Caco-2 (cell line): ENCODE results near the gene ITGB6. TPM values are rescaled to one million over a fixed set of nuclear protein-coding genes. Genes with fewer than 3 reads are reported as not detected.

Source experiments
- BruUV-seq: library from RNA; stranded (reverse); fragments of 400-500 nt; replicated peaks from 2 replicates; lab custom pipeline; 2021; lab: Mats Ljungman, UMichigan
- CTCF ChIA-PET: fragments of 300-600 bp; sonication (Branson Sonifier 250); formaldehyde crosslinking; loops from one replicate; lab custom pipeline; 2022; ENCODE audit warnings: antibody characterized with exemption; lab: Charles Lee
- POLR2A ChIA-PET: fragments of 300-600 bp; sonication (Branson Sonifier 250); formaldehyde crosslinking; loops from one replicate; lab custom pipeline; 2022; ENCODE audit warnings: antibody characterized with exemption; lab: Charles Lee
- DNase-seq, 2 experiments: peaks; one replicate each; pipeline versions ENCODE4 v3.0.0 to v3.0.0-alpha.2; 2020 to 2022
- H3K27me3 ChIP-seq: replicated peaks from 2 replicates; pipeline ENCODE4 v1.6.0; 2011; ENCODE audit warnings: low read length; ENCODE audit not compliant: control insufficient read depth, insufficient read depth
- H3K36me3 ChIP-seq: 2 replicates; pipeline ENCODE4 v1.5.1; 2011; ENCODE audit warnings: low read length; ENCODE audit not compliant: control insufficient read depth, insufficient read depth
- H3K4me1 ChIP-seq: fragments of 250-450 bp; sonication (Bioruptor Pico); 2 replicates; pipeline ENCODE4 v1.5.1; 2020; ENCODE audit warnings: mild to moderate bottlenecking
- H3K4me3 ChIP-seq: 2 replicates; pipeline ENCODE4 v1.5.1; 2011; ENCODE audit warnings: low read depth, mild to moderate bottlenecking, control low read depth, low read length
- H3K9me3 ChIP-seq: fragments of 250-450 bp; sonication (Bioruptor Pico); 2 replicates; pipeline ENCODE4 v1.5.1; 2020; ENCODE audit warnings: mild to moderate bottlenecking, moderate library complexity
- H3K27ac Mint-ChIP-seq: one replicate; pipeline ENCODE4 v1.8.0; 2022; ENCODE audit warnings: mixed read lengths; ENCODE audit not compliant: unreplicated experiment
- H3K27me3 Mint-ChIP-seq: one replicate; pipeline ENCODE4 v1.8.0; 2022; ENCODE audit warnings: mixed read lengths; ENCODE audit not compliant: insufficient read depth, unreplicated experiment
- H3K36me3 Mint-ChIP-seq: one replicate; pipeline ENCODE4 v1.8.0; 2022; ENCODE audit warnings: mild to moderate bottlenecking, mixed read lengths; ENCODE audit not compliant: insufficient read depth, unreplicated experiment
- H3K4me1 Mint-ChIP-seq: one replicate; pipeline ENCODE4 v1.8.0; 2022; ENCODE audit warnings: low read depth, mixed read lengths; ENCODE audit not compliant: unreplicated experiment
- H3K4me3 Mint-ChIP-seq: one replicate; pipeline ENCODE4 v1.8.0; 2022; ENCODE audit warnings: mild to moderate bottlenecking, moderate library complexity, mixed read lengths; ENCODE audit not compliant: unreplicated experiment
- H3K9me3 Mint-ChIP-seq: one replicate; pipeline ENCODE4 v1.8.0; 2022; ENCODE audit warnings: mixed read lengths; ENCODE audit not compliant: unreplicated experiment
- CTCF ChIP-seq, 2 experiments: fragments of 200-600 bp in 1 of 2; IDR thresholded peaks; 1 replicate in 1 of 2; 2 replicates in 1 of 2; pipeline versions ENCODE4 v1.5.1 to v1.8.0; 2011 to 2022; ENCODE audit warnings: antibody characterized with exemption in 1 of 2, control low read depth in 1 of 2, inconsistent platforms in 1 of 2, low read depth in 1 of 2, low read length in 1 of 2, mild to moderate bottlenecking in 1 of 2, moderate library complexity in 1 of 2; ENCODE audit not compliant: insufficient read depth in 1 of 2, severe bottlenecking in 1 of 2, unreplicated experiment in 1 of 2
- intact Hi-C: fragments of 100-400 bp; cut with micrococcal nuclease; formaldehyde crosslinking; loops from one replicate; pipeline ENCODE4 v1.10.0; 2022; ENCODE audit not compliant: unreplicated experiment
- total RNA-seq: library from RNA; stranded (reverse); gene quantifications from 2 replicates; pipeline ENCODE4 v1.2.3, GENCODE V29; 2022

ITGB6 gene
- total RNA-seq, 1 experiment from 2014 or later = 1.7 TPM

- DNase-seq = no peak
- H3K36me3 ChIP-seq = no peaks in the 10 kb centered on the region
- H3K36me3 Mint-ChIP-seq = no peaks in the 10 kb centered on the region
- CTCF ChIA-PET = no interaction called here
- no peaks in the 10 kb centered on the region for H3K4me1 ChIP-seq
- H3K27me3 Mint-ChIP-seq = no peaks in the 10 kb centered on the region
- intact Hi-C loops = no loop called here
- TF ChIP-seq CTCF (IDR thresholded peaks at IDR 0.05; ENCODE audit: insufficient read depth in 1 of 2, low read depth in 1 of 2, low read length in 1 of 2, severe bottlenecking in 1 of 2, unreplicated experiment in 1 of 2) = no peak
- no peak overlapping the region for H3K27ac Mint-ChIP-seq
- peaks cover 7% of the 10 kb centered on the region for H3K4me1 Mint-ChIP-seq
- H3K4me3 ChIP-seq = no peak overlapping the region
- H3K9me3 ChIP-seq = no peaks in the 10 kb centered on the region
- POLR2A ChIA-PET = no interaction called here
- no peaks in the 10 kb centered on the region for H3K27me3 ChIP-seq
- no peaks in the 10 kb centered on the region for H3K9me3 Mint-ChIP-seq
- H3K4me3 Mint-ChIP-seq = no peak overlapping the region
- BruUV-seq = no TSS peak
Observed at GRCh38 chr2:160137464-160137863, 62.6 kb downstream of the ITGB6 start.

- no peaks in the 10 kb centered on the region for H3K27me3 ChIP-seq
- ChIA-PET POLR2A (no interaction called here), CTCF (no interaction called here)
- H3K36me3 Mint-ChIP-seq = no peaks in the 10 kb centered on the region
- H3K27me3 Mint-ChIP-seq = no peaks in the 10 kb centered on the region
- no peaks in the 10 kb centered on the region for H3K4me1 ChIP-seq
- H3K4me3 Mint-ChIP-seq = no peak overlapping the region
- TF ChIP-seq CTCF (IDR thresholded peaks at IDR 0.05; ENCODE audit: insufficient read depth in 1 of 2, low read depth in 1 of 2, low read length in 1 of 2, severe bottlenecking in 1 of 2, unreplicated experiment in 1 of 2) = no peak
- DNase-seq = no peak
- peaks cover 7% of the 10 kb centered on the region for H3K4me1 Mint-ChIP-seq
- no TSS peak for BruUV-seq
- H3K9me3 ChIP-seq = no peaks in the 10 kb centered on the region
- no peaks in the 10 kb centered on the region for H3K36me3 ChIP-seq
- H3K27ac Mint-ChIP-seq = no peak overlapping the region
- no peaks in the 10 kb centered on the region for H3K9me3 Mint-ChIP-seq
- no peak overlapping the region for H3K4me3 ChIP-seq
- intact Hi-C loops = no loop called here
Observed at GRCh38 chr2:160132761-160133160, 67.3 kb downstream of the ITGB6 start.

- H3K36me3 ChIP-seq = no peaks in the 10 kb centered on the region
Observed at GRCh38 chr2:160126756-160127155, 73.3 kb downstream of the ITGB6 start.

More at GRCh38 chr2:160126756-160127155, 73.3 kb downstream of the ITGB6 start:
- BruUV-seq = no TSS peak
- no peaks in the 10 kb centered on the region for H3K9me3 ChIP-seq
- intact Hi-C loops = no loop called here
- no peaks in the 10 kb centered on the region for H3K4me1 Mint-ChIP-seq
- POLR2A ChIA-PET = no interaction called here
- DNase-seq = no peak
- H3K27me3 Mint-ChIP-seq = no peaks in the 10 kb centered on the region
- H3K27ac Mint-ChIP-seq = no peak overlapping the region
- H3K27me3 ChIP-seq = no peaks in the 10 kb centered on the region
- H3K9me3 Mint-ChIP-seq = no peaks in the 10 kb centered on the region
- no peak overlapping the region for H3K4me3 ChIP-seq
- CTCF ChIA-PET = no interaction called here
- TF ChIP-seq CTCF (IDR thresholded peaks at IDR 0.05; ENCODE audit: insufficient read depth in 1 of 2, low read depth in 1 of 2, low read length in 1 of 2, severe bottlenecking in 1 of 2, unreplicated experiment in 1 of 2) = no peak
- no peaks in the 10 kb centered on the region for H3K36me3 Mint-ChIP-seq
- no peak overlapping the region for H3K4me3 Mint-ChIP-seq
- no peaks in the 10 kb centered on the region for H3K4me1 ChIP-seq
